ENCODE results near the gene HIVEP3. TPM values are rescaled to one million over a fixed set of nuclear protein-coding genes. Genes with fewer than 3 reads are reported as not detected.

Gene HIVEP3
- total and polyA plus RNA-seq, 2 of the 13 experiments (the other 11 are each of a cell fraction or from before 2014, with no cell fraction given) = 0.05 TPM; not detected in 1

DNA sequence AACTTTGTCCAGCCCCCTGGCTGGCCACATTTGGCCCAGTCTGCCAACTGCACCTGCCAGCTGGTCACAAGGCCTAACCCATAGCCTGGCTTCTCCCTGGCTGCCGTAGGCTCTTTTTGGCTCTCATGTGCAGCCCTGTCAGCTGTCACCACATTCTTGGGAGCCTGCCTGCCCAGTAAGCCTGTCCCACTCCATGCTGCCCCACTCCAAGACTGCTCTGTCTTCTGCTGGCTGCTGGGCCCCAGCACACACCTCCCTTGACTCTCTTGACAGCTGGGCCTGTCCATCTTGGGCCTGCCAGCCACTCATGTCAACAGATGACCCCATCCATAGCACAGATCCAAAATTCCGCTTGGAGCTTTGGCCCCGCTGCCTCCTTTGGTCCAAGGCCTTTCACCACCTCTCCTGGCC, 360.0 kb downstream of the HIVEP3 start:
- no TSS peak for BruUV-seq (replicated peaks)
- Histone ChIP-seq H3K27ac (ENCODE audit: extremely low read length, insufficient read depth, low read length) (no peak overlapping the region), H2AFZ (ENCODE audit: low read length) (no peak overlapping the region), H3K79me2 (ENCODE audit: insufficient read depth, low read length) (no peaks in the 10 kb centered on the region), H3K36me3 (replicated peaks in 1 of 2; ENCODE audit: control insufficient read depth in 1 of 2, insufficient read depth in 2 of 2, low read length in 2 of 2) (no peaks in the 10 kb centered on the region), H3K4me2 (ENCODE audit: low read depth, low read length) (no peak overlapping the region), H3K9ac (ENCODE audit: insufficient read depth, low read depth, low read length) (no peak overlapping the region), H4K20me1 (ENCODE audit: insufficient read depth, low read length) (no peaks in the 10 kb centered on the region), H3K4me1 (ENCODE audit: insufficient read depth, low read length) (no peaks in the 10 kb centered on the region), H3K27me3 (ENCODE audit: control insufficient read depth in 1 of 2, insufficient read depth in 2 of 2, low read length in 2 of 2) (no peaks in the 10 kb centered on the region; a peak in 1 of 5 replicates), H3K9me3 (ENCODE audit: low read length) (no peaks in the 10 kb centered on the region), H3K4me3 (replicated peaks in 1 of 3; ENCODE audit: insufficient read depth in 1 of 3, low read depth in 2 of 3, low read length in 3 of 3) (no peak overlapping the region)
- 0% methylated on average over 2 of the region's 3 CpGs for WGBS (ENCODE audit: low lambda C conversion rate)
- intact Hi-C loops (cut with micrococcal nuclease; ENCODE audit: unreplicated experiment) = no loop called here
- in situ Hi-C loops (cut with HindIII; ENCODE audit: extremely low pct_ligation_motif_present, low pct_unique_long_range_greater_than_20kb) = no loop called here
- ATAC-seq (no peak), FAIRE-seq (no peak), DNase-seq (ENCODE audit: low spot score) (no peak)
- ChIA-PET CTCF (ENCODE audit: low intra/inter-chr PET ratio, low total read pairs) (no interaction called here), POLR2A (no interaction called here)
- no peak for TF ChIP-seq NFE2 (CRISPR knock-in tag; IDR thresholded peaks at IDR 0.05)
- TF ChIP-seq, protein P1, sequence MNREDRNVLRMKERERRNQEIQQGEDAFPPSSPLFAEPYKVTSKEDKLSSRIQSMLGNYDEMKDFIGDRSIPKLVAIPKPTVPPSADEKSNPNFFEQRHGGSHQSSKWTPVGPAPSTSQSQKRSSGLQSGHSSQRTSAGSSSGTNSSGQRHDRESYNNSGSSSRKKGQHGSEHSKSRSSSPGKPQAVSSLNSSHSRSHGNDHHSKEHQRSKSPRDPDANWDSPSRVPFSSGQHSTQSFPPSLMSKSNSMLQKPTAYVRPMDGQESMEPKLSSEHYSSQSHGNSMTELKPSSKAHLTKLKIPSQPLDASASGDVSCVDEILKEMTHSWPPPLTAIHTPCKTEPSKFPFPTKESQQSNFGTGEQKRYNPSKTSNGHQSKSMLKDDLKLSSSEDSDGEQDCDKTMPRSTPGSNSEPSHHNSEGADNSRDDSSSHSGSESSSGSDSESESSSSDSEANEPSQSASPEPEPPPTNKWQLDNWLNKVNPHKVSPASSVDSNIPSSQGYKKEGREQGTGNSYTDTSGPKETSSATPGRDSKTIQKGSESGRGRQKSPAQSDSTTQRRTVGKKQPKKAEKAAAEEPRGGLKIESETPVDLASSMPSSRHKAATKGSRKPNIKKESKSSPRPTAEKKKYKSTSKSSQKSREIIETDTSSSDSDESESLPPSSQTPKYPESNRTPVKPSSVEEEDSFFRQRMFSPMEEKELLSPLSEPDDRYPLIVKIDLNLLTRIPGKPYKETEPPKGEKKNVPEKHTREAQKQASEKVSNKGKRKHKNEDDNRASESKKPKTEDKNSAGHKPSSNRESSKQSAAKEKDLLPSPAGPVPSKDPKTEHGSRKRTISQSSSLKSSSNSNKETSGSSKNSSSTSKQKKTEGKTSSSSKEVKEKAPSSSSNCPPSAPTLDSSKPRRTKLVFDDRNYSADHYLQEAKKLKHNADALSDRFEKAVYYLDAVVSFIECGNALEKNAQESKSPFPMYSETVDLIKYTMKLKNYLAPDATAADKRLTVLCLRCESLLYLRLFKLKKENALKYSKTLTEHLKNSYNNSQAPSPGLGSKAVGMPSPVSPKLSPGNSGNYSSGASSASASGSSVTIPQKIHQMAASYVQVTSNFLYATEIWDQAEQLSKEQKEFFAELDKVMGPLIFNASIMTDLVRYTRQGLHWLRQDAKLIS (CRISPR knock-in tag; IDR thresholded peaks at IDR 0.05) = no peak
- TF ChIP-seq MYNN (CRISPR knock-in tag; IDR thresholded peaks at IDR 0.05; ENCODE audit: low read depth) = no peak
- no peak for TF ChIP-seq GPN1 (CRISPR knock-in tag; IDR thresholded peaks at IDR 0.05; ENCODE audit: borderline replicate concordance)
- no peak for TF ChIP-seq SOX5 (CRISPR knock-in tag; IDR thresholded peaks at IDR 0.05; ENCODE audit: borderline replicate concordance)
- TF ChIP-seq ZSCAN12 (CRISPR knock-in tag; IDR thresholded peaks at IDR 0.05) = no peak
- no peak for TF ChIP-seq ZNF577 (CRISPR knock-in tag; IDR thresholded peaks at IDR 0.05; ENCODE audit: borderline replicate concordance, low read depth)
- no peak for TF ChIP-seq TIGD3 (CRISPR knock-in tag; IDR thresholded peaks at IDR 0.05; ENCODE audit: borderline replicate concordance)
- TF ChIP-seq RBAK (CRISPR knock-in tag; IDR thresholded peaks at IDR 0.05) = no peak
- TF ChIP-seq, protein P2, sequence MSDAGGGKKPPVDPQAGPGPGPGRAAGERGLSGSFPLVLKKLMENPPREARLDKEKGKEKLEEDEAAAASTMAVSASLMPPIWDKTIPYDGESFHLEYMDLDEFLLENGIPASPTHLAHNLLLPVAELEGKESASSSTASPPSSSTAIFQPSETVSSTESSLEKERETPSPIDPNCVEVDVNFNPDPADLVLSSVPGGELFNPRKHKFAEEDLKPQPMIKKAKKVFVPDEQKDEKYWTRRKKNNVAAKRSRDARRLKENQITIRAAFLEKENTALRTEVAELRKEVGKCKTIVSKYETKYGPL (CRISPR knock-in tag; IDR thresholded peaks at IDR 0.05) = no peak
- TF ChIP-seq, protein P3, sequence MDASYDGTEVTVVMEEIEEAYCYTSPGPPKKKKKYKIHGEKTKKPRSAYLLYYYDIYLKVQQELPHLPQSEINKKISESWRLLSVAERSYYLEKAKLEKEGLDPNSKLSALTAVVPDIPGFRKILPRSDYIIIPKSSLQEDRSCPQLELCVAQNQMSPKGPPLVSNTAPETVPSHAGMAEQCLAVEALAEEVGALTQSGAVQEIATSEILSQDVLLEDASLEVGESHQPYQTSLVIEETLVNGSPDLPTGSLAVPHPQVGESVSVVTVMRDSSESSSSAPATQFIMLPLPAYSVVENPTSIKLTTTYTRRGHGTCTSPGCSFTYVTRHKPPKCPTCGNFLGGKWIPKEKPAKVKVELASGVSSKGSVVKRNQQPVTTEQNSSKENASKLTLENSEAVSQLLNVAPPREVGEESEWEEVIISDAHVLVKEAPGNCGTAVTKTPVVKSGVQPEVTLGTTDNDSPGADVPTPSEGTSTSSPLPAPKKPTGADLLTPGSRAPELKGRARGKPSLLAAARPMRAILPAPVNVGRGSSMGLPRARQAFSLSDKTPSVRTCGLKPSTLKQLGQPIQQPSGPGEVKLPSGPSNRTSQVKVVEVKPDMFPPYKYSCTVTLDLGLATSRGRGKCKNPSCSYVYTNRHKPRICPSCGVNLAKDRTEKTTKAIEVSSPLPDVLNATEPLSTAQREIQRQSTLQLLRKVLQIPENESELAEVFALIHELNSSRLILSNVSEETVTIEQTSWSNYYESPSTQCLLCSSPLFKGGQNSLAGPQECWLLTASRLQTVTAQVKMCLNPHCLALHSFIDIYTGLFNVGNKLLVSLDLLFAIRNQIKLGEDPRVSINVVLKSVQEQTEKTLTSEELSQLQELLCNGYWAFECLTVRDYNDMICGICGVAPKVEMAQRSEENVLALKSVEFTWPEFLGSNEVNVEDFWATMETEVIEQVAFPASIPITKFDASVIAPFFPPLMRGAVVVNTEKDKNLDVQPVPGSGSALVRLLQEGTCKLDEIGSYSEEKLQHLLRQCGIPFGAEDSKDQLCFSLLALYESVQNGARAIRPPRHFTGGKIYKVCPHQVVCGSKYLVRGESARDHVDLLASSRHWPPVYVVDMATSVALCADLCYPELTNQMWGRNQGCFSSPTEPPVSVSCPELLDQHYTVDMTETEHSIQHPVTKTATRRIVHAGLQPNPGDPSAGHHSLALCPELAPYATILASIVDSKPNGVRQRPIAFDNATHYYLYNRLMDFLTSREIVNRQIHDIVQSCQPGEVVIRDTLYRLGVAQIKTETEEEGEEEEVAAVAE (CRISPR knock-in tag; IDR thresholded peaks at IDR 0.05; ENCODE audit: borderline replicate concordance) = no peak
- no peak for TF ChIP-seq ELF1 (CRISPR knock-in tag; IDR thresholded peaks at IDR 0.05)
- TF ChIP-seq ZNF235 (CRISPR knock-in tag; IDR thresholded peaks at IDR 0.05; ENCODE audit: borderline replicate concordance) = no peak
- TF ChIP-seq HNRNPLL (IDR thresholded peaks at IDR 0.05; ENCODE audit: low read depth, low read length, poor library complexity, severe bottlenecking) = no peak
- no peak for TF ChIP-seq PHF21A (CRISPR knock-in tag; IDR thresholded peaks at IDR 0.05)
- TF ChIP-seq KLF9 (CRISPR knock-in tag; IDR thresholded peaks at IDR 0.05; ENCODE audit: low read depth) = no peak

Measured in HepG2 (cell line).